Cardiac muscle cell (in vitro differentiated cells and primary cell): ENCODE measurements around the gene PET100. TPM values are rescaled to one million over a fixed set of nuclear protein-coding genes. Genes with fewer than 3 reads are reported as not detected.
"Not testable (repeated sequence)": the region's sequence is repeated elsewhere in the genome, so short reads cannot be mapped to it uniquely, and the experiment has no call there.

Experiments
- DNase-seq, 2 donors: peaks; one replicate each; pipeline versions ENCODE4 v3.0.0 to v3.0.0-alpha.2; 2010 to 2017; ENCODE audit warnings: low read depth in 1 of 2, low spot score in 1 of 2
- H3K27ac ChIP-seq: fragments of 200-600 bp; sonication (generic); 2 replicates; pipeline ENCODE4 v1.5.1; 2016
- H3K27me3 ChIP-seq: fragments of 200-600 bp; sonication (generic); 2 replicates; pipeline ENCODE4 v1.6.0; 2016; ENCODE audit warnings: control low read depth
- H3K36me3 ChIP-seq: fragments of 200-600 bp; sonication (generic); 2 replicates; pipeline ENCODE4 v1.5.1; 2016; ENCODE audit warnings: control low read depth
- H3K4me1 ChIP-seq: fragments of 200-600 bp; sonication (generic); 2 replicates; pipeline ENCODE4 v1.8.1; 2017; ENCODE audit warnings: low read depth, mild to moderate bottlenecking, mixed run types
- H3K4me3 ChIP-seq: fragments of 200-600 bp; sonication (generic); 2 replicates; pipeline ENCODE4 v1.5.1; 2016; ENCODE audit warnings: mild to moderate bottlenecking
- H3K9me3 ChIP-seq: fragments of 200-600 bp; sonication (generic); 2 replicates; pipeline ENCODE4 v1.5.1; 2017; ENCODE audit warnings: low read depth, mild to moderate bottlenecking, control low read depth
- polyA plus RNA-seq: library from polyadenylated mRNA; unstranded; fragments of >200 nt; fragmentation: Nextera tagmentation; extraction: Ambion mirVana; gene quantifications from 2 replicates; pipeline ENCODE4 v1.2.1, GENCODE V29; 2016
- total RNA-seq: library from RNA; depleted of rRNA; stranded (reverse); fragments of >200 nt; gene quantifications from 2 replicates; pipeline ENCODE4 v1.2.3, GENCODE V29; 2016
- TF ChIP-seq, protein P1 (sequence below): IDR thresholded peaks from 2 replicates; pipeline ENCODE4 v1.5.1; 2012; ENCODE audit warnings: low read depth, mild to moderate bottlenecking, low read length

The PET100 gene
- total and polyA plus RNA-seq, 2 experiments from 2014 or later: 25.0 to 404 TPM

- no peaks in the 10 kb centered on the region for H3K9me3 ChIP-seq
- no peaks in the 10 kb centered on the region for H3K36me3 ChIP-seq
- TF ChIP-seq, protein P1, sequence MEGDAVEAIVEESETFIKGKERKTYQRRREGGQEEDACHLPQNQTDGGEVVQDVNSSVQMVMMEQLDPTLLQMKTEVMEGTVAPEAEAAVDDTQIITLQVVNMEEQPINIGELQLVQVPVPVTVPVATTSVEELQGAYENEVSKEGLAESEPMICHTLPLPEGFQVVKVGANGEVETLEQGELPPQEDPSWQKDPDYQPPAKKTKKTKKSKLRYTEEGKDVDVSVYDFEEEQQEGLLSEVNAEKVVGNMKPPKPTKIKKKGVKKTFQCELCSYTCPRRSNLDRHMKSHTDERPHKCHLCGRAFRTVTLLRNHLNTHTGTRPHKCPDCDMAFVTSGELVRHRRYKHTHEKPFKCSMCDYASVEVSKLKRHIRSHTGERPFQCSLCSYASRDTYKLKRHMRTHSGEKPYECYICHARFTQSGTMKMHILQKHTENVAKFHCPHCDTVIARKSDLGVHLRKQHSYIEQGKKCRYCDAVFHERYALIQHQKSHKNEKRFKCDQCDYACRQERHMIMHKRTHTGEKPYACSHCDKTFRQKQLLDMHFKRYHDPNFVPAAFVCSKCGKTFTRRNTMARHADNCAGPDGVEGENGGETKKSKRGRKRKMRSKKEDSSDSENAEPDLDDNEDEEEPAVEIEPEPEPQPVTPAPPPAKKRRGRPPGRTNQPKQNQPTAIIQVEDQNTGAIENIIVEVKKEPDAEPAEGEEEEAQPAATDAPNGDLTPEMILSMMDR: no peak
- no peak for DNase-seq
- H3K4me3 ChIP-seq: no peak overlapping the region
- no peaks in the 10 kb centered on the region for H3K4me1 ChIP-seq
- no peaks in the 10 kb centered on the region for H3K27me3 ChIP-seq
- no peak overlapping the region for H3K27ac ChIP-seq
Observed at GRCh38 chr19:7643031-7643415, 13.4 kb downstream of the PET100 start.

- not testable (repeated sequence) for H3K27ac ChIP-seq, H3K4me1 ChIP-seq, H3K27me3 ChIP-seq, H3K4me3 ChIP-seq, H3K9me3 ChIP-seq, H3K36me3 ChIP-seq, DNase-seq
Observed at GRCh38 chr19:7643629-7644549, 14.3 kb downstream of the PET100 start.

GRCh38 chr19:7644550-7644877 is 14.9 kb downstream of the PET100 start:
- Histone ChIP-seq H3K9me3 (no peaks in the 10 kb centered on the region), H3K4me1 (no peaks in the 10 kb centered on the region), H3K27me3 (no peaks in the 10 kb centered on the region), H3K4me3 (no peak overlapping the region), H3K27ac (no peak overlapping the region), H3K36me3 (no peaks in the 10 kb centered on the region)
- no peak for DNase-seq
- TF ChIP-seq, protein P1: no peak

DNA sequence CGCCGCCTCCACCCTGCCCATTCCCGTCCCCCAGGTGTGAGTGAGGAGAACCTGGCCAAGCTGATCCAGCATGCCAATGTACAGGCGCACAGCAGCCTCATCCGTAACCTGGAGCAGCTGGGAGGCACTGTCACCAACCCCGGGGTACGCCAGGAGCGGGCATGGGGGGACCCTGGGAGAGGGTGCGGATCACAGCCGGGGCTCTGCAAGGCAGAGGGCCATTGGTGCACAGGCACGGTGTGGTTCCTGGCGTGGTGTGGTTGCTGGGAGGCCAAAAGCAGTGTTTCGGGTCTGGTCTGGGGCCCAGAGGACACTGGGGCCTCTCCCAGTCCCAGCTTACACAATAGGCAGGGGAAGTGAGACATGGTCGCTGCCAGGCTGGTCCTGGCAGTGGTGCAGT is 15.6 kb downstream of the PET100 start:
- TF ChIP-seq, protein P1: no peak
- Histone ChIP-seq H3K36me3 (no peaks in the 10 kb centered on the region), H3K27me3 (no peaks in the 10 kb centered on the region), H3K9me3 (no peaks in the 10 kb centered on the region), H3K4me3 (no peak overlapping the region), H3K27ac (no peak overlapping the region), H3K4me1 (no peaks in the 10 kb centered on the region)
- no peak for DNase-seq

- Histone ChIP-seq H3K27me3 (peaks cover 6% of the 10 kb centered on the region), H3K36me3 (no peaks in the 10 kb centered on the region), H3K27ac (no peak overlapping the region), H3K4me1 (no peaks in the 10 kb centered on the region), H3K9me3 (no peaks in the 10 kb centered on the region), H3K4me3 (no peak overlapping the region)
- TF ChIP-seq, protein P1: no peak
- no peak for DNase-seq
Observed at GRCh38 chr19:7645656-7646425, 16.2 kb downstream of the PET100 start.

DNA sequence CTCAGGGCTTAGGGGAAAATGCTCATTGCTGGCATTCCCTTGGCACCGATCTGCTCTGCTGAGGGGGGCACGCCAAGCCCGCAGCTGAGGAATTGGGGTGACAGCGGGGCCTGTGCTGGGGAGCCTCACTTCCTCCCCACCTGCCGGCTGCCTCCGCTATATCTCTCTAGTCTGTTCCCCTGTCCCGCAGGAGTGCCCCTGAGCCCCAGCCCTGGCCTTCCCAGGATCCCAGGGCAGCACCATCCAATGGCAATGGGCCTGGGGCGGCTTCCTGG is 16.8 kb downstream of the PET100 start:
- H3K36me3 ChIP-seq: no peaks in the 10 kb centered on the region
- H3K27me3 ChIP-seq: peaks cover 11% of the 10 kb centered on the region
- no peaks in the 10 kb centered on the region for H3K4me1 ChIP-seq
- H3K9me3 ChIP-seq: no peaks in the 10 kb centered on the region
- TF ChIP-seq, protein P1: no peak
- H3K4me3 ChIP-seq: no peak overlapping the region
- no peak overlapping the region for H3K27ac ChIP-seq
- no peak for DNase-seq
